Sciatic nerve (tissue), 2 donors: Measurements from ENCODE around the gene HMX1. TPM values are rescaled to one million over a fixed set of nuclear protein-coding genes. Genes with fewer than 3 reads are reported as not detected.

ENCODE experiments used
- ATAC-seq: fragments of 200-7000 bp; cut with Tn5 transposase; one replicate; pipeline ENCODE4 v1.9.1; 2020; ENCODE audit warnings: mild to moderate bottlenecking, moderate library complexity
- DNase-seq: peaks from one replicate; pipeline ENCODE4 v3.0.0-alpha.2; 2020; ENCODE audit warnings: low spot score
- intact Hi-C: fragments of 100-400 bp; cut with DNase I; formaldehyde crosslinking; loops from one replicate; pipeline ENCODE4 v1.14.2; 2022
- total RNA-seq: library from RNA; stranded (reverse); fragmentation: NEBNext Ultra II Directional; extraction: Animal tissue kit (Norgen Biotek cat#: 25700); gene quantifications from one replicate; pipeline ENCODE4 v1.2.1, GENCODE V29; 2021
- donor health status: DM: no; HTN: no; CAD: no.
- donor health status: DM: no; HTN: no; CAD: no.

The HMX1 gene
- total RNA-seq, 1 donor from 2014 or later, result not detected

DNA sequence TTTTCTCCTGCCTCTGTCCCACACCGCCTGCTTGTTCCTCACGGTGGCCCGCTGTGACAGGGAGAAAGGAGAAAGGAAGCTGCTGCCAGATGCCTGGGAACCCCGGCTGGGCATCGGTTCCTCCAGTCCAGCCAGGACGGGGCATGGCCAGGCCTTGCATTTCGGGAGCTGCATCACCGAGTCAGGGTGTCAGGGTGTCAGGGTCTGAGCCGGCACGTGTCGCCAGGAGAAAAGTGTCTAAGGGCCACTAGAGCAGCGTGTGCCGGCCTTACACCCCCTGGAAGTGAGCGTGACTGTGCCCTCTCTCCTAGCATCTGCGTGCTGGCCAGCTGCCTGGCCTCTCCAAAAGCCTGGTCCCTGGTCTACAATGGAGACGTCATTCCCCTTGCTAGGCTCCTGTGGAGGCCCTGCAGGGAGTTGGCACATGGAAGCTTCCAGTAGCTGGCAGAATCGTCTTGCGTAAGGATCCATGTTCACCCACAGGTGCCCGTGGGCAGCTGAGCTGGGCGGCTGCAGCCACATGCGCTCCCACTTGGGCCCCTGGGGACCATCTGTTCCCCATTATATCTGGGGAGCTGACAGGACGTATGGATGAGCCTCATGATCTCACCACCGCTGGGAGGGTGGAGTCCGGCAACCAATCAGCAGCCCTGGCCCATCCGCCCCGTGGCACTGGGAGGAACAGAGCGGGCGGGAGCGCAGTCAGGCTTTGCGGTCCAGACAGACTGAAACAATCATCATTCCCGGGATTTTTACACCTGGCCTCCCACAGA, 39.9 kb upstream of the HMX1 start:
- ATAC-seq (no peak), DNase-seq (peak; percentile 27)
- intact Hi-C loops, result loop anchor here (10.0 kb wide), 1 partner anchor 307 kb away; no protein-coding TSS in a partner anchor

DNA sequence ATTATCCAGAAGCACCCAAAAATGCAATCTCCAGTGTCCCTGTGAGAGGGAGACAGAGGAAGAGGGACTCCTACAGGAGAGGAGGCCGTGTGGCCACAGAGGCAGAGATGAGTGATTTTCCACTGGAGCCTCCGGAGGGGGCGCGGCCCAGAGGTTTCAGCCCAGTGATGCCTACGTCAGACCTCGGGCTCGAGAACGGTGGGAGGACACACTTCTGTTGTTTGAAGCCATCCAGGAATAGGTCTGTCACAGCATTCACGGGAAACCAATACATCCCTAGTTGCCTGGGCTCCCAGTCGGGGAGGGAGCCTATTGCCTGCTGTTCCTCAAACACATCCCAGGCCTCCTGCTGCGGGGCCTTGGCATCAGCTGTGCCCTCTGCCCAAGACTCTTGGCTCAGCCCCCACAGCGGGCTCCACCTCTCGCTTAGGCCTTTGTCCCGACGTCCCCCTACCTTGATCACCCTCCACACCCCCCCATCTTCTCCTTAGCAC, 39.2 kb upstream of the HMX1 start:
- DNase-seq (peak; percentile 39), ATAC-seq (no peak)
- intact Hi-C loops, result loop anchor here (10.0 kb wide), 1 partner anchor 306 kb away; no protein-coding TSS in a partner anchor

GRCh38 chr4:8910100-8910821, 38.6 kb upstream of the HMX1 start:
- DNase-seq, result peak; percentile 31
- ATAC-seq, result no peak
- intact Hi-C loops, result loop anchor here (10.0 kb wide), 1 partner anchor 305 kb away; no protein-coding TSS in a partner anchor

- peak; percentile 14 for DNase-seq
- no peak for ATAC-seq
- intact Hi-C loops, result no loop called here
Observed at GRCh38 chr4:8909548-8909947, 37.9 kb upstream of the HMX1 start.

- peak; percentile 38 for DNase-seq
- intact Hi-C loops, result no loop called here
- ATAC-seq, result no peak
Observed at GRCh38 chr4:8908206-8908893, 36.7 kb upstream of the HMX1 start.

DNA sequence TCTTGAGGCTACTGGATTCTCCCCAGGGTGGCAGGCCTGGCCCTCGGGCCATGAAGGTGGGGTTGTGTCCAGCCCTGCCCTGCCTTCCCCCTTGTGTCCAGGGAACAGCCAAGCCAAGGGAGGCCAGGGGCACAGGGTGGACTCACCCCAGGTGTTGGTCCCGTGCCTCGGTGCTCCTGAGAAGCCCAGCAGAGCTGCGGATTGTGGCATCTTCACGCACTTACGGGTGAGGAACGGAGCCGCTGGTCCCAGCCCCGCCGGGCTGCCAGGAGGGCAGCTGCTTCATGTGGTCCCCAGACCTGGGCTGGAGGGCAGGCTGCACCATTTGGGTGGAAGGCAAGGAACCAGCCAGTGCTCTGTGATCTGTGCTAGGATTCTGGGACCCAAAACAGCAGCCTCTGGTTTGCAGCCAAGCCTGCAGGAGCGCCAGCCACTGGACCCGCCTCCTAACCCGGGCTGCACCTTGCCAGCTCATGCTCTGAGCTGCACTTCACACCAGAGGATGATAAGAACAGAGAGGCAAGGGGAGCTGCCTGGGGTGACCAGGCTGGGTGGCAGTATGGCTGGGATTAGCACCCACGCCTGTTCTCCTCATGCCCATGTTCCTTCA, 36.1 kb upstream of the HMX1 start:
- DNase-seq, result peak; percentile 47
- intact Hi-C loops, result no loop called here
- no peak for ATAC-seq

DNA sequence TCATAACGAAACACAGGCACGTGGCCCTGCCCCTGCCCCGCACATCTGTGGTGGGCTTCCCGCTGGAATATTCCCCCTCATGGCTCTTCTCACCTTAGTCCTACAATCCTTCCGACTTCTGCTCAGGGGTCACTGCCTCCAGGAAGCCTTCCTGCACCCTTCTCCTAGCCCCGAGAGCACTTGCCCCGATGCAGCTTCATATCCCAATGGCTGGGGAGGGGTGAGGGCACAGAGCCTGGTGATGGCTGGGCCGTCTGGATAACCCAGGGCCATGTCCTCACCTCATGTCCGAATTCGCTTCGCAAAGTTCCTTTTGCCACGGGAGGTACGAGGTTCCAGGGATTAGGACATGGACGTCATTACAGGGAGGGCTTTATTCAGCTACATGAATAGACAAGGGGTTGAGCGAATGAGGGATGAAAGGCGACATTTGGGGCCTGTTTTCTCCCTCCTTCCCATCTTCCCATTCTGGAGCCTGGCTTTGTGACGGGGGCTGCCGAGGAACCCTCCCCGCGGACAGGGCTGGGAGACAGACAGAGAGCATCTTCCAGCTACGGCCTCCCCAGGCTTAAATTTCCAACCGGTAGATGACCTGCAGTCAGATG, 35.5 kb upstream of the HMX1 start:
- no peak for ATAC-seq
- intact Hi-C loops, result no loop called here
- peak; percentile 28 for DNase-seq

DNA sequence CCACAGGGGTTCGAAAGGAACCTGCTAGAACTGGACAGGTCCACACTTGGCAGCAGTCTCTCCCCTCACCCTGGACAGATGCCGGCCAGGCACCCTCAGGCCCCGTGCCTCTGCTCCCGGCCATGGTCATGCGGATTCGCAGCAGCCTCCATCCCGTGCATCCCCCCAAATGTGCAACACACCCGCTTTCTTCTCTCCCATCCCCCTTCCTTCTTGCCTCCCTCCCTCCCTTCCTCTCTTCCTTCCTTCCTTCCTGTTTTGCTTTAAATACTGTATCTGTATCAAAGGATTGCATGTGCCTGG, 35.0 kb upstream of the HMX1 start:
- intact Hi-C loops, result no loop called here
- DNase-seq (peak; percentile 13), ATAC-seq (no peak)

GRCh38 chr4:8905773-8906667, 34.4 kb upstream of the HMX1 start:
- intact Hi-C loops, result no loop called here
- no peak for ATAC-seq
- peak; percentile 38 for DNase-seq

- DNase-seq (no peak), ATAC-seq (no peak)
- intact Hi-C loops, result no loop called here
Observed at GRCh38 chr4:8905226-8905772, 33.7 kb upstream of the HMX1 start.

- intact Hi-C loops, result no loop called here
- no peak for ATAC-seq
- DNase-seq, result no peak
Observed at GRCh38 chr4:8904666-8905065, 33.0 kb upstream of the HMX1 start.

DNA sequence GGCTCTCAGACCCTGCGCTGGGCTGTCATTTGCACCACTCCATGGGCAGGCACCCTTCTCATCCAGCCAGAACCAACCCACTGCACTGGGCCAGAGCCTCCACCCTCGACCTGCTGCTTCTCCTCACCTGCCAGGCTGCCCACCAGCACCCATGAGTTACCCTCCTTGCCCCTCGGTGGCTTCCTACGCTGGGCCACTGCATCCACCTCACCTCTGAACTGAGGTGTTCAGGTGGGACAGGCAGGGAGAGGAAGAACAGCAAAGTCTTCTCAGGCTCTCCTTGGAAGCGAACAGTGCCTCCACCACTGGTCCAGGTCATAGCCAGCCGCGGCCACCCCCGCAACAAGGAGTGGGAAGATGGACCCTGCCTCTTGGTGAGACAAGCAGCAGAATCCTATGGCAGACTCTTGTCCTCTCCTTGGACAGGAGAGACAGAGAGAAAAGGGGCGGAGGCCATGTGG, 32.4 kb upstream of the HMX1 start:
- DNase-seq, result no peak
- ATAC-seq, result no peak
- intact Hi-C loops, result no loop called here

DNA sequence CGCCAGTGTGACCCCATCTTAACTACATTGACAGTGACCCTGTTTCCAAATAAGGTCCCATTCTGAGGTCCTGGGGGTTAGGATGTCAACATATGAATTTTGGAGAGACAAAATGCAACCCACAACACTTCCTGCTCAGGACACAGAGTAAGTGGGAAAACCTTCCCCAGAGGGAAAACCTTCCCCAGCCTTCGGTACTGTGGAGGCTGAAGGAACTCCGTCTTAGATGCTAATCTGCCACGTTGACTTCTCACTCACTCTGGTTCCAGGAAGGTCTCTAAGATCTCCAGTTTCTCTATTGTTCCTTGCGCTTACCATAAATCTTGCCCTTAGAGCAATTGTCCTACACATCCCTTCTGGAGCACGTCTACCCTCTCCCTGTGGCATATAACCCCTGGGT, 29.7 kb upstream of the HMX1 start:
- ATAC-seq (no peak), DNase-seq (no peak)
- intact Hi-C loops, result no loop called here

DNA sequence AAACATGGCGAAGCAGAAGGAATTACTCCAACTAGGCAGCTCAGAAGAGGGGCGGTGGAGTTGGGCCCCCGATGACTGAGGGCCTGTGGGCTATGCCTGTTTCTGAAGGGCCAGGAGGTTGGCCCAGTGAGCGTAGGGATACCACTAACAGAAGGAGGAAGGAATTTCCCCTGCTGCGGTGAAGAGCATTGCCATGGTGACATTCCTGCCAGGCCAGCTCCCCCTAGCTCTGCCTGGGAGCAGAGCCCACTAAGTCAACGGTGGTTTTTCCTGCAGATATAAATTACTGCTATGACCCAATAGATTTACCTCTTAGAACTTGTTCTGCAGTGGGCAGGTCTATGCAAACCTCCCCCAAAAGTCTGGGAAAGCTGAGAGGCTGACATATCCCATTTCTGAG, 28.9 kb upstream of the HMX1 start:
- intact Hi-C loops, result no loop called here
- DNase-seq (no peak), ATAC-seq (no peak)

DNA sequence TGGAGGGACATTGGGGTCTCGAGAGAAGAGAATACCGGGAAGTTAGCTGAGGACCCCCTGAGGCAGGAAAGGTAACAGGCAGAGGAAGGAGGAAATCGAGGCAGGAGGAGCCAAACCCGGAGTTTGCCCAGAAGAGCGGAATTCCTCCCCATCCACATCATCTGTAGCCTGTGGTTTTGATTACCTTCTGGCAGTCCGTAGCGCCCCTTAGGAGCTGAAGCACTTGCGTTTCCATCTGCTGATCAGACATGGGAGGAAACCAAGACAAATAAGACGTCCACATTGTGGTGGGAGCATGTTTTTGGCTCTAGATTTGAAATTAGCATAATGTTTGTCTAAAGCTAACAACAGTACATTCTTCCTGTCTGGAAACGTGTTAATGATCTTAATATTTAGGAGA, 26.8 kb upstream of the HMX1 start:
- intact Hi-C loops, result no loop called here

DNA sequence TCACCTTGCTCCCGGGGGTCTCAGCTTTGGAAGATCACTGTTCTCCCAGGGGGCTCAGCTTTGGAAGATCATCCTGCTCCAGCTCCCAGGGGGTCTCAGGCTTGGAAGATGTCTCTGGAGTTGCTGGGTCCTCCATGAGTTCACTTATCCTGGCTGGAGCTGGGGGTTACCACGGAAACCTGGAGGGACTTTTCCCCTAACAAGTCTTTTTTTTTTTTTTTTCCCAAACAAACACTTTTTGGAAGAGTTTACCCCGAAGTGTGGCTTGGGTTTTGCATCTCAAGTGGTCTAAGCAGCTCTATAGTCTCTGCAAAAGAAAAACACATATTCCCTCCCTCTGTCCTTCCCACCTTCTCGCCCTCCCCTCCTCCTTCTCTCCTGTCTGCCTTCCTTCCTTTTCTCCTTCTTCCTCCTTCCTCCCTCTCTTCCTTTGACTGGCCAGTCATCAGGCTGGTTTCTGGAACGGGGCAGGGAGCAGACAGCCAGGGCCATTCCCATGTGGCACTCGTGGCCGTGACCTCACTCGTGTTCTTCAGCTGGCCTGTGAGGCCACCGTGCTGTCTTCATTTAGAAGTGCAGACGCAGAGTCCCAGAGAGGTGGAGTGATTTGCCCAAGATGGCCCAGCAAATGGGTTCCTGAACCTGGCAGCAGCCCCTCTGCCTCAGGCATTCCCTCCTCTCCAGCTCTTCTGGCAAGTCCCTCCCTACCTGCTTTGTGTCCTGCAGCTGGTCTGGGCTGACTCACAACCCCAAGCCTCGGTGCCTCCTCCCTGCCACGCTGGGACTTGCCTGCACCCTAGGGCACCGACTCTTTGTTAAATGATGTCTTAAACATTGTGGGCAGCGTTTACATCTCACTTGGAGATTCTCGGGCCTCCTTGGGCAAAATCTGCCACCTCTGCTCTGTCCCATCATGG, 25.9 kb upstream of the HMX1 start:
- ATAC-seq (no peak), DNase-seq (no peak)
- intact Hi-C loops, result no loop called here

More for the DNA sequence above, 26.8 kb upstream of the HMX1 start:
- ATAC-seq (peak; percentile 38), DNase-seq (no peak)

DNA sequence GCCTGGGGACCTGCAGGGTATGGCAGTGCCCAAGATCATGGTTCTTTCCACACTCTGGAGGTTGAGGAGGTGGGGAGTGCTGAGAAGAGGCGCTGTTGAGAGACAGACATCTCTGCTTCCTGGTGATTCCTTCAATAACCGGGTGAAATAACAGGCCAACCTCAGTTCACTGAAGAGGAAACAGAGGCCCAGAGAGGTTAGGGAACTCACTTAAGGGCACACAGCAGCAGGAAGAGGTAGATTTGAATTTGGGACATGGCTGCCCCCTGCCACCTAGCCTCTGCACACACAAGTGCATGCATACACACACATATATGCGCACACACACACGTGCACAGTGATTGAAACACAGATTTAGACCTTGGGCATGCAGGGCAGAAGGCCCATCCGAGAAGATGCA, 24.9 kb upstream of the HMX1 start:
- ATAC-seq, result no peak
- no peak for DNase-seq
- intact Hi-C loops, result no loop called here
